SKM-1 (cell line): ENCODE measurements around the gene XRCC4.
"Not testable (repeated sequence)": the region's sequence is repeated elsewhere in the genome, so short reads cannot be mapped to it uniquely, and the experiment has no call there.

Experiments
- DNase-seq: peaks from one replicate; lab custom pipeline; 2025; ENCODE audit not compliant: unreplicated experiment; lab: John Stamatoyannopoulos, UW

Gene XRCC4

DNA sequence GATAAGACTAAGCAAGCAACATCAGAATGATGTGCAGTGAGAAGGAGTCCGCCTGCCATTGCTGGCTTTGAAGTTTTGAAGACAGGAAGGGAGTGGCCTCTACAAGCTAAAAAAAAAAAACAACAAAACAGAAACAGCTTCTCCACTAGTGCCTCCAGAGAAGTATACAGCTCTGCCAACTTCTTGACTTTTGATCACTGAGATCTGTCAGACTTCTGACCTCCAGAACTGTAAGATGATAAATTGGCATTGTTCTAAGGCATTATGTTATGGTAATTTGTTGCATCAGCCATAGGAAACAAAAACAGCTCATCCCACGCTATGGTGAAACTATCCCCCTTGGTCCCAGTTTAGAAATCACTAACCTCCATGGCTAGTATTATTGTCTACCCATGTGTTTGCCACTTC lies 263.2 kb downstream of the XRCC4 start:
- DNase-seq = no peak

GRCh38 chr5:83341815-83342334 lies 264.5 kb downstream of the XRCC4 start:
- DNase-seq = no peak

DNA sequence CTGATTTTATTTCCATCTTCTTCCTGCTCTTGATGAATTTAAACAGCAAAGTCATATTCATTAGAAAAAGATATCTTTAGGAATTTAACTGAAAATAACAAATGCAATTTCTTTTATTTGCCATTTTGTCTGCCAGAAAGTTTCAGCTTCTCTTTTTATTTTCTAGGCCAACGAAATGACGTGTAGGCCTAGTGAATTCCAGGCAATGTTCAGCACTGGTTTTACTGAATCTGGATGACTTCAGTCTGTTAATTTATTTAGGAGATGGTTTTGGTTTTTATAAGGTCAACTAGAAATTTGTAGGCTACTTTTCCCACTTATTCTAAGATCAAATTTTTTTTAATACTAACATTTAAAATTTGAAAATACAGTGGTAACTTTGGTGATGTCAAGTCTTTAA lies 265.1 kb downstream of the XRCC4 start:
- no peak for DNase-seq

- no peak for DNase-seq
Measured at GRCh38 chr5:83343299-83343698, 266.0 kb downstream of the XRCC4 start.

DNA sequence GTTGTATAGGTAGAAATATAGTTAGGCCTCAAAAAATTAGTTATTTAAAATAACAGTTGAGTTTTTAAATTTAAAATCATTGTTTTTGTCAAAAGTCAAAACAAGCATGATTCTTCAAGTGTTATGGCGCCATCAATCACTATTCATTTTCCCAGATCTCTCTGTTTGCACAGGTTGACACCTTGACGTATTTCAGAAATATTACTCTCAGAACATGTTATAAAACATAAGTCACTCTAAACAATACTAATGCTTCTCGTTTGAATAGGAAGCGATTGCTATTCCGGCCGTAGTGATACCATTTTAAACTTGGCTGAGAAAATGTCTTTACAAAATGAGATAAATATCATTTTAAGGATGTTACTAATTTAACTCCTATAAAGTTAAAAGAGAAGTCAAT lies 268.1 kb downstream of the XRCC4 start:
- no peak for DNase-seq

DNA sequence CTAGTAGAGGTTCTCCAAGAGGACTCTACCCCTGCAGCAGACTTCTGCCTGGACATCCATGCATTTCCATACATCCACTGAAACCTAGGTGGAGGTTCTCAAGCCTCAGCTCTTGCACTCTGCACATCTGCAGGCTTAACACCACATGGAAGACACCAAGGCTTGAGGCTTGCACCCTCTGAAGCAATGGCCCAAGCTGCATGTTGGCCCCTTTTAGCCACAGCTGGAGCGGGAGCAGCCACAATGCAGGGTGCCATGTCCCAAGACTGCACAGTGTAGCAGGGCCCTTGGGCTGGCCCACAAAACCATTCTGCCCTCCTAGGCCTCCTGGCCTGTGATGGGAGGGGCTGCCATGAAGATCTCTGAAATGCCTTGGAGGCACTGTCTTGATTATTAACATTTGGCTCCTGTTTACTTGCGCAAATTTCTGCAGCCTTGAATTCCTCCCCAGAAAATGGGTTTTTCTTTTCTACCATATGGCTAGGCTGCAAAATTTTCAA lies 271.0 kb downstream of the XRCC4 start:
- no peak for DNase-seq

DNA sequence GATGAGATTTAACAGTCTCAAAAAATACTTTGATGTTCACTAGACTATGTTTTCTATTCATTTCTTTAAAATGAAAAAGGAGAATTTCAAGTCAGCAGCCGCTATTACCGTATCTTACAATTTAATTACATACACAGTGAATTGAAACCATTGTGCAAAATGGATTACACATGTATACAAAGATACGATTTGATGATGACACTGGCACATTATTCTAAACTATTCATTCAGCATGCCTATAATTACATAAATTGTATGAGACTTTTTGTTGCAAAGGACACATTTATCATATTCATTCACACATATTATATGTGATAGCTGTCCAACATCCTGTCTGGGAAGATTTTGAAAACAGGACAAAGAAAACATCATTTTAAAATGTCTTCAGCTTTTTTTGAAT lies 275.9 kb downstream of the XRCC4 start:
- DNase-seq = no peak

DNA sequence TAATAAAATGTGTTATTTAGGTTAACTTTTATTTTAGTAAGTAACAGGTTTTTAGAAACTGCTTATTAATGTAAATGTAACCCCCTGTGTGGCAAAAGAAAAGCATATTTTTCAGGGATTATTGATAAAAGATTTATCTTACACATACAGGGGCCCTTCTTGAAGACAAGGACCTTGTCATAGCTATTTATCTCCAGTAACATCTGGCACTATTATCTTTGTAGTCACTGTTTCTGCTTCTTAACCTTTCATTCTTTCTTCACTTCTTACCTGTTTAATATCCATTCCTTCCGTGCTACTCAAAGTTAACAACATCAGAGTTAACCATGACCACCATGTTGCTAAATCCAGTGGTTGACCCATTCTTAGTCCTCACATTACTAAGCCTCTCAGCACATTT lies 276.4 kb downstream of the XRCC4 start:
- DNase-seq = no peak

DNA sequence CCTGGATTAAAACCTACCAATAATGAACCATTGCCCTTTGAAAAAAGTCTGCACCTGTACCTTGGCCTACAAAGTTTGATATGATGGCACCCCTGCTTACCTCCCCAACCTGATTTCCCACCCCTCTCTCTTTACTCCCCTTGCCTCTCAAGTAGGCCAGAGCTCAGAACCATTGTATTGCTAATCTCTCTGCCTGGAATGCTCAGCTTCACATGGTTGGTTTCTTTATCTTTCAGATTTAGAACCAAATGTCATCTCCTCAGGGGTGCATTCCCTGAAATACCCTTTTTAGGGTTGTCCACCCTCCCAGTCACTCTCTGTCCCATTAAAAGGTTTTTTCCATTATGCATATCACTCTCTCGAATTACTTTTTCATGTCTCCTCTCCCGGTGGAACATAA lies 277.6 kb downstream of the XRCC4 start:
- DNase-seq = no peak

GRCh38 chr5:83355482-83356014 lies 278.2 kb downstream of the XRCC4 start:
- DNase-seq = not testable (repeated sequence)

- no peak for DNase-seq
Measured at GRCh38 chr5:83357621-83358231, 280.4 kb downstream of the XRCC4 start.

GRCh38 chr5:83360573-83360972 lies 283.2 kb downstream of the XRCC4 start:
- DNase-seq = no peak

DNA sequence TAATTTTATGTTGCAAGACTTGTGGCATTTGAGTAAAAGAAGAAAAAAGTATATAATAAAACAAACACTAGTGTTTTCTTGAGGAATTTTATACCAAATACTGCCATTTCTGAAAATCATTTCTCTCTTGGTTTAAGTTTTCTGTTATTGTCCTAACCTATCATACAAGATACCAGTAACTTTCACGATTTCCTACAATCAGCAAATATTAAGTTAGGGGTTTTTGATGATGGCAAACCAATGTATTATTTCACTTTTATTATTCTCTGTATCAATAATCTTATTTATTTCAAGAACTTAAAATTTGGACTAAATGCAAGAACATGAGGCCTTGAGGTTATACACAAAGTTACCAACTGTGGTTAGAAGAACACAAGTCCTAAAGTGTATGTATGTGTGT lies 285.2 kb downstream of the XRCC4 start:
- DNase-seq = no peak

DNA sequence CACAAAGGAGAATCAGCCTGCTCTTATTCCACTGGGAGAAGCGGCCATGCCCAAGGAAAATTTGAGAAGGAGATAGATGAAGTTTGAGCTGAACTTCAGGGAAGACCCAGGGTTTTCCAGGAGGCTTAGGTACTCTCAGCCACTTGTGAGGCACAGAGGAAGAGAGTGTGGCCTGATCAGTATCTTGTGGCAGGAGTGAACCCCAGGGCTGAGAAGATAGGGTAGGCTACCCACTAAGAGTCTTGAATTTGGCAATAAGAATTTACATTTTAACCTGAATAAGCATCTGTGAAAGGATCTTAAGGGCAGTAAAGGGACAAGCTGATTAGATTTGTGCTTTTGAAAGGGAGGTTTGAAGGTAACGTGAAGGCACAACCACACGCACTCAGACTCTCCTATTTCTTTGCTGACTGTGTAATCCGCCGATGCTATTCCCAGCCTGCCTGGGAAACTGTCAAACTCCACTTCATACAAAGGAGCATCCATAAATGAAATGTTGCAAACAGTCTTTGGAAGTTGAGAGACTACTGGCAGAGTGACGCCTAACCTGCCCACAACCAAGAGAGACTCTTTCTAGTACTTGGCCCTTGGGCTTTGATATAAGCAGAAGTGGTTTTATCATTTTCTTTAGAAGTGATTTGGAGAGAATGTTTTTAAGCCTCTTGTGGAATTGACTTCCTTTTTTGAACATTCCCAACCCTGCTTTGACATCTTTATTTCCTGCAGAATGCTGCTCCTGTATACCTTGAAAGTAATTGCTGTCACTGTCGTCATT lies 286.0 kb downstream of the XRCC4 start:
- DNase-seq = no peak

GRCh38 chr5:83363886-83364275 lies 286.5 kb downstream of the XRCC4 start:
- DNase-seq = no peak

GRCh38 chr5:83364312-83365299 lies 287.3 kb downstream of the XRCC4 start:
- DNase-seq = no peak

DNA sequence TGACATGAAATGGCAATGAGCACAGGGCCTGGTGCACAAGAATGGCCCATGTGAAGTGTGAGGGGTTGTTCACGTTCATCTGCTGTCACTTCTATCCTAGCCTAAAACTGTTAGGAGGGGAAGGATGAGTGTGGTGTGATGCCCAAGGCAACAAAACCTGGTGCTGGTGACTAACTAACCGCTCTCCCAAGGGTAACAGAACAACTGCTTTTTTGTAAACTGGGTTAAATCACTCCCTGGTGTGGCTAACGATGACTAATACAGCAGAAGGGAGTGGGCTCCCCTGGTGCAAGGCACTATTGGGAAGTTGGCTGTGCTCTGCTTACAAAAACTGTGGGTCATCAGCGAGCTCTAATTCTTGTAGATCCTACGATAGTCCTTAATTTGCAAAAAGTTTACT lies 291.0 kb downstream of the XRCC4 start:
- DNase-seq = peak; percentile 78

DNA sequence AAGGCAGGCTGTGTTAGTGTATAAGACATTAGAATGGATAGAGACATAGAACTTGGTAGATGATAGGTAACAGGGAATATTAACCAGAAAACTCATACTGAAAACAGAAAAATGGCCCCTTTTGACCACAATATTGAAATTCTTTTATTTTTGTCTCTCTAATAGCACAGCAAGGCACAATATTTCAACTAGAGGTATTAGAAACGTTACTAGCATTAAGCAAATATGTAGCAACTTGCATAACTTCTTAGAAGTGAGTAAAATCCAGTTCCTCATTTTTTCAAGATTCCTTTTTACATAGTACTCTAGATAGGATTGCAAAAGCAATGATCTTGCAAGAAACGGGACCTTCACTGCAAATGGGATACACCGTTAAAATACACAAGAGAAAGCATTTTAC lies 291.5 kb downstream of the XRCC4 start:
- peak; percentile 82 for DNase-seq

DNA sequence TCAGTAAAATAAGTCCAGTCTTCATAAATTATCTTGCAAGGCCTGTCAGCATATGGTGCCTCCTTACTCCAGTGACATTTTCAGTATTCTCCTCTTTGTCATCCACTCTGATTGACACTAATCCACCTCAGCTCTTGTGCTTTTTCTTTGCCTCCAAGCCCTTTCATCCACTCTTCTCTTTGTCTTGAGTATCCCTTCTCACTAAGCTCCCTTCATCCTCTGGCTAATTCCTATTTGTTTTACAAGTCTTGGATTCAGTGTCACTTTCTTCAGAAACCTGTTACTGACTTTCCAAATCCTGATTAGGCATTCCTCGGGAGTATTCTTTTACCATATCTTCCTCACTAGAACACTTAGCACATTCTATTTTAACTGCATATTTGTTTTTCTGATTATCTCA lies 293.6 kb downstream of the XRCC4 start:
- DNase-seq = no peak

DNA sequence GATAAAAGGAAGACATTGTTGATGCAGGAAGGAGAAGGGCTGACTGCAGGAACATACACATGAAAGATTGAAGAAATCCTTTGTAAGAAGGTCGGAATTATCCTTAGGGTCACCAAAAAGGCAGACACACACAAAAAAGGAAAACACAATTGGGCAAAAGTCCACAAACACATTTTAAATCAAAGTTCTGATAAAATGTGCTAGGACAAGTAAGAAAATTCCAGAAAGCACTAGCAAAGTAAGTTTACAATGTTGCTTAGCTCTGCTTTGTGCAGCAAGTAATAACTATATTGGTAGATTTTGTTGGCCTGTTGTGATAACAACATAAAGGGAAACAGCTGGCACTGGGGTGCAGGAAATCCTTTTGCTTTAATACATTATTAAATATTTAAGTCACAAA lies 294.4 kb downstream of the XRCC4 start:
- no peak for DNase-seq

DNA sequence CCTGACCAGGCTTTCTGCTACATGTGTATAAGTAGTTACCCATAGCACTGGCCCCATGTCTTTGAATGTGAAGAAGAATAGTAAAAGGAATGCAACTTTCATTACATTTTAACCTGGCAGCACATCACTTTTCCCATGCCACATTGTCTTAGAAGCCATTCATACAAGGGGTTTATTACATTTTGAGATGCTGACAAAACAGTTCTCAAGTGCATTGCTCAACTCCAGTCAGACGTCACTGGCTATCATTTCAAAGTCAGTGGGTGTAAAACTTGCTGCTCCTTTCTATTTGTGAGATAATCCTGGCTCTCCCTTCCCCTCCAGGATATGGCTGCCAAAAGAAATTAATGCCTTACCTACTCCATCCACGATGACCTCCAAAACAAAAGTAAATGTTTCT lies 297.2 kb downstream of the XRCC4 start:
- DNase-seq = no peak
